ENCODE data around the gene MANEAL. TPM values are rescaled to one million over a fixed set of nuclear protein-coding genes. Genes with fewer than 3 reads are reported as not detected.

The MANEAL gene
- total and polyA plus RNA-seq, 2 of the 13 experiments (the other 11 are each of a cell fraction or from before 2014, with no cell fraction given): 20.8 to 26.4 TPM

- no peak overlapping the region for H3K4me3 ChIP-seq (replicated peaks in 1 of 3; ENCODE audit: insufficient read depth in 1 of 3, low read depth in 2 of 3, low read length in 3 of 3)
- H3K79me2 ChIP-seq (ENCODE audit: insufficient read depth, low read length): peaks cover 14% of the 10 kb centered on the region
- FAIRE-seq (no peak), DNase-seq (ENCODE audit: low spot score) (no peak), ATAC-seq (no peak)
- TSS peak; percentile 28 for BruUV-seq (replicated peaks)
- H3K9ac ChIP-seq (ENCODE audit: insufficient read depth, low read depth, low read length): no peak overlapping the region
- in situ Hi-C loops (cut with HindIII; ENCODE audit: extremely low pct_ligation_motif_present, low pct_unique_long_range_greater_than_20kb): no loop called here
- H4K20me1 ChIP-seq (ENCODE audit: insufficient read depth, low read length): peaks cover 5% of the 10 kb centered on the region; the same call in 1 of the 2 replicates
- H3K36me3 ChIP-seq (replicated peaks in 1 of 2; ENCODE audit: control insufficient read depth in 1 of 2, insufficient read depth in 2 of 2, low read length in 2 of 2): peaks cover 27 to 85% of the 10 kb centered on the region in 2 experiments
- H3K9me3 ChIP-seq (ENCODE audit: low read length): no peaks in the 10 kb centered on the region
- no peak overlapping the region for H2AFZ ChIP-seq (ENCODE audit: low read length)
- ChIA-PET POLR2A (interaction anchor here (0.7 kb wide), 1 partner anchor 60 kb away, joined by 4 read pairs; no protein-coding TSS in a partner anchor), CTCF (ENCODE audit: low intra/inter-chr PET ratio, low total read pairs) (no interaction called here)
- no peaks in the 10 kb centered on the region; a peak in 1 of 5 replicates for H3K27me3 ChIP-seq (ENCODE audit: control insufficient read depth in 1 of 2, insufficient read depth in 2 of 2, low read length in 2 of 2)
- intact Hi-C loops (cut with micrococcal nuclease; ENCODE audit: unreplicated experiment): no loop called here
- H3K27ac ChIP-seq (ENCODE audit: extremely low read length, insufficient read depth, low read length): no peak overlapping the region
- 95% methylated on average over 1 of the region's 1 CpG for WGBS (ENCODE audit: low lambda C conversion rate)
- peak; percentile 21; the same call in 1 of the 2 replicates for TF ChIP-seq RBFOX2 (IDR thresholded peaks at IDR 0.05; ENCODE audit: low read depth, low read length)
- TF ChIP-seq RBM22 (optimal IDR thresholded peaks at IDR 0.05; ENCODE audit: low read length): peak; percentile 58
- no peak for TF ChIP-seq ZMAT5 (CRISPR knock-in tag; IDR thresholded peaks at IDR 0.05; ENCODE audit: borderline replicate concordance, low read depth)
- TF ChIP-seq POLR2A (IDR thresholded peaks at IDR 0.05; ENCODE audit: insufficient read depth in 1 of 2, low read depth in 2 of 2, low read length in 2 of 2): peak; percentile 24 to 46; a peak in 3 of 4 replicates
- TF ChIP-seq MAZ (IDR thresholded peaks at IDR 0.05; ENCODE audit: borderline replicate concordance, low read depth, low read length): no peak
- no peak for TF ChIP-seq MAZ (CRISPR knock-in tag; IDR thresholded peaks at IDR 0.05; ENCODE audit: low read depth)
- TF ChIP-seq SP1 (IDR thresholded peaks at IDR 0.05): no peak
- TF ChIP-seq SP1 (CRISPR knock-in tag; IDR thresholded peaks at IDR 0.05): no peak
- TF ChIP-seq BRCA1 (CRISPR knock-in tag; IDR thresholded peaks at IDR 0.05): no peak
- TF ChIP-seq POLR2AphosphoS2 (IDR thresholded peaks at IDR 0.05; ENCODE audit: low read depth, low read length): 0 out of 2 replicates have a peak, but pooled peaks have one; percentile 18
- peak; percentile 18 for TF ChIP-seq POLR2AphosphoS5 (IDR thresholded peaks at IDR 0.05; ENCODE audit: low read depth, low read length)
- no peak overlapping the region for H3K4me2 ChIP-seq (ENCODE audit: low read depth, low read length)
- peaks cover 19% of the 10 kb centered on the region for H3K4me1 ChIP-seq (ENCODE audit: insufficient read depth, low read length)
Measured at GRCh38 chr1:37802439-37802838, 8.8 kb downstream of the MANEAL start.

Measured in HepG2 (cell line).